H1 (cell line): ENCODE measurements around the gene TMED4. TPM values are rescaled to one million over a fixed set of nuclear protein-coding genes. Genes with fewer than 3 reads are reported as not detected.

ENCODE experiments used
- CTCF ChIA-PET: fragments of 300-600 bp; sonication (Branson Sonifier 250); formaldehyde crosslinking; loops from one replicate; lab custom pipeline; 2021; ENCODE audit not compliant: partially characterized antibody; lab: Charles Lee
- POLR2A ChIA-PET: fragments of 300-600 bp; sonication (Branson Sonifier 250); formaldehyde crosslinking; loops from one replicate; lab custom pipeline; 2021; ENCODE audit warnings: inconsistent platforms; ENCODE audit not compliant: partially characterized antibody; lab: Charles Lee
- DNase-seq, 2 experiments: peaks; one replicate each; pipeline versions ENCODE4 v3.0.0 to v3.0.0-alpha.2; 2010 to 2022; ENCODE audit warnings: low spot score in 2 of 2, low read depth in 1 of 2, mixed read lengths in 1 of 2
- FAIRE-seq: peaks from 2 replicates; lab custom pipeline; 2011; peaks lifted over from hg19 to GRCh38; lab: Jason Lieb, UNC
- H2AFZ ChIP-seq: 2 replicates; pipeline ENCODE4 v1.8.1; 2012; ENCODE audit warnings: low read length, inconsistent platforms
- H2AK5ac ChIP-seq: 2 replicates; pipeline ENCODE4 v1.6.1; 2013; ENCODE audit warnings: low read depth, low read length
- H2BK120ac ChIP-seq: replicated peaks from 2 replicates; pipeline ENCODE3; 2013; ENCODE audit warnings: low read depth, low read length, inconsistent platforms
- H2BK12ac ChIP-seq: 2 replicates; pipeline ENCODE4 v1.6.1; 2013; ENCODE audit warnings: low read depth, low read length
- H2BK15ac ChIP-seq: 2 replicates; pipeline ENCODE4 v1.6.1; 2013; ENCODE audit warnings: low read length
- H2BK20ac ChIP-seq: 2 replicates; pipeline ENCODE4 v1.6.1; 2013; ENCODE audit warnings: low read length
- H2BK5ac ChIP-seq: 2 replicates; pipeline ENCODE4 v1.6.1; 2013; ENCODE audit warnings: low read depth, low read length
- H3K14ac ChIP-seq: 2 replicates; pipeline ENCODE4 v1.6.1; 2013; ENCODE audit warnings: inconsistent platforms; ENCODE audit not compliant: insufficient read length
- H3K18ac ChIP-seq: 2 replicates; pipeline ENCODE4 v1.6.1; 2013; ENCODE audit warnings: low read length; ENCODE audit errors: extremely low read depth
- H3K23ac ChIP-seq: 2 replicates; pipeline ENCODE4 v1.6.1; 2013; ENCODE audit warnings: inconsistent platforms; ENCODE audit not compliant: insufficient read length
- H3K23me2 ChIP-seq: 2 replicates; pipeline ENCODE4 v1.6.1; 2013; ENCODE audit warnings: low read depth, low read length
- H3K27ac ChIP-seq: 2 replicates; pipeline ENCODE4 v1.6.1; 2011; ENCODE audit warnings: low read depth, low read length, inconsistent platforms
- H3K27me3 ChIP-seq, 4 experiments: replicated peaks in 1 of 4; 1 replicate in 1 of 4; 2 replicates in 3 of 4; pipeline versions ENCODE4 v1.6.1 to v1.8.1; 2011 to 2013; ENCODE audit warnings: low read length in 3 of 4, mild to moderate bottlenecking in 3 of 4, inconsistent platforms in 2 of 4, mixed read lengths in 2 of 4, moderate library complexity in 1 of 4; ENCODE audit not compliant: control insufficient read depth in 3 of 4, insufficient read depth in 3 of 4; ENCODE audit errors: extremely low read depth in 1 of 4
- H3K36me3 ChIP-seq, 4 experiments: 2 replicates each; pipeline versions ENCODE4 v1.6.1 to v1.8.1; 2011 to 2013; ENCODE audit warnings: mild to moderate bottlenecking in 4 of 4, low read length in 3 of 4, moderate library complexity in 2 of 4, control low read depth in 1 of 4, inconsistent platforms in 1 of 4; ENCODE audit not compliant: insufficient read depth in 4 of 4, control insufficient read depth in 2 of 4
- H3K4ac ChIP-seq: replicated peaks from 2 replicates; pipeline ENCODE3; 2013; ENCODE audit warnings: low read length, low read depth, mixed read lengths, inconsistent platforms; ENCODE audit not compliant: insufficient read length
- H3K4me1 ChIP-seq, 4 experiments: replicated peaks in 1 of 4; 1 replicate in 1 of 4; 2 replicates in 3 of 4; pipeline versions ENCODE4 v1.6.1 to v1.8.1; 2011 to 2013; ENCODE audit warnings: low read length in 3 of 4, inconsistent platforms in 2 of 4, mixed read lengths in 1 of 4; ENCODE audit not compliant: insufficient read depth in 4 of 4, control insufficient read depth in 3 of 4
- H3K4me2 ChIP-seq, 2 experiments: 2 replicates each; pipeline versions ENCODE4 v1.6.1 to v1.8.1; 2011 to 2013; ENCODE audit warnings: low read depth in 2 of 2, low read length in 2 of 2, control low read depth in 1 of 2, inconsistent platforms in 1 of 2, mild to moderate bottlenecking in 1 of 2; ENCODE audit not compliant: insufficient read depth in 1 of 2
- H3K4me3 ChIP-seq, 4 experiments: fragments of 200-600, 300-600 bp in 1 of 4; sonication (generic), shearing (Covaris generic), sonication (Bioruptor Twin) in 1 of 4; 2 replicates each; pipeline versions ENCODE4 v1.5.1 to v1.8.1; 2011 to 2016; ENCODE audit warnings: low read length in 4 of 4, low read depth in 3 of 4, control low read depth in 2 of 4, inconsistent platforms in 2 of 4, mild to moderate bottlenecking in 2 of 4, mixed read lengths in 1 of 4, moderate library complexity in 1 of 4; ENCODE audit not compliant: insufficient read depth in 2 of 4; ENCODE audit errors: extremely low read depth in 1 of 4
- H3K56ac ChIP-seq: replicated peaks from 2 replicates; pipeline ENCODE3; 2013; ENCODE audit warnings: low read depth, mild to moderate bottlenecking, mixed read lengths, low read length, inconsistent platforms; ENCODE audit not compliant: insufficient read length
- H3K79me1 ChIP-seq: 2 replicates; pipeline ENCODE4 v1.6.1; 2013; ENCODE audit warnings: low read depth, low read length, control low read depth
- H3K79me2 ChIP-seq, 2 experiments: 2 replicates each; pipeline versions ENCODE4 v1.6.1 to v1.8.1; 2012 to 2013; ENCODE audit warnings: low read length in 2 of 2, mild to moderate bottlenecking in 2 of 2, inconsistent platforms in 1 of 2; ENCODE audit not compliant: insufficient read depth in 2 of 2, control insufficient read depth in 1 of 2
- H3K9ac ChIP-seq, 4 experiments: replicated peaks in 1 of 4; 1 replicate in 1 of 4; 2 replicates in 3 of 4; pipeline versions ENCODE4 v1.6.1 to v1.8.1; 2011 to 2013; ENCODE audit warnings: low read depth in 3 of 4, low read length in 3 of 4, control low read depth in 2 of 4, mild to moderate bottlenecking in 2 of 4, moderate library complexity in 2 of 4, inconsistent platforms in 1 of 4; ENCODE audit errors: extremely low read depth in 1 of 4
- H3K9me3 ChIP-seq, 2 experiments: 2 replicates each; pipeline versions ENCODE4 v1.6.1 to v1.8.1; 2012 to 2013; ENCODE audit warnings: mild to moderate bottlenecking in 2 of 2, moderate library complexity in 2 of 2, control low read depth in 1 of 2, inconsistent platforms in 1 of 2, low read depth in 1 of 2, low read length in 1 of 2, mixed read lengths in 1 of 2; ENCODE audit not compliant: insufficient read depth in 2 of 2
- H4K20me1 ChIP-seq, 2 experiments: replicated peaks in 1 of 2; 2 replicates each; pipeline versions ENCODE3 to v1.8.1; 2011 to 2013; ENCODE audit warnings: inconsistent platforms in 2 of 2, low read length in 2 of 2, mild to moderate bottlenecking in 1 of 2; ENCODE audit not compliant: insufficient read depth in 2 of 2, control insufficient read depth in 1 of 2
- H4K5ac ChIP-seq: 2 replicates; pipeline ENCODE4 v1.6.1; 2013; ENCODE audit warnings: low read length, low read depth, mixed read lengths, inconsistent platforms; ENCODE audit not compliant: insufficient read length
- H4K8ac ChIP-seq: 2 replicates; pipeline ENCODE4 v1.8.0; 2013; ENCODE audit warnings: mild to moderate bottlenecking, moderate library complexity, low read length, inconsistent platforms; ENCODE audit not compliant: insufficient read depth; ENCODE audit errors: extremely low read depth
- H4K91ac ChIP-seq: replicated peaks from 2 replicates; pipeline ENCODE3; 2013; ENCODE audit warnings: low read length, mixed read lengths, inconsistent platforms; ENCODE audit not compliant: insufficient read length
- BACH1 ChIP-seq: IDR thresholded peaks from 2 replicates; pipeline ENCODE4 v1.6.1; 2012; ENCODE audit warnings: low read length, improper control_type of control experiment
- BCL11A ChIP-seq, 2 experiments: IDR thresholded peaks; one replicate each; pipeline ENCODE4 v1.6.1; 2011; ENCODE audit warnings: low read depth in 2 of 2, low read length in 2 of 2, mild to moderate bottlenecking in 2 of 2
- CEBPB ChIP-seq: IDR thresholded peaks from 2 replicates; pipeline ENCODE4 v1.6.1; 2012; ENCODE audit warnings: low read depth, low read length
- EP300 ChIP-seq, 2 experiments: IDR thresholded peaks; 1 replicate in 1 of 2; 2 replicates in 1 of 2; pipeline ENCODE4 v1.6.1; 2011 to 2012; ENCODE audit warnings: low read depth in 2 of 2, low read length in 2 of 2, mild to moderate bottlenecking in 2 of 2, borderline replicate concordance in 1 of 2, inconsistent platforms in 1 of 2, moderate library complexity in 1 of 2
- HDAC2 ChIP-seq, 2 experiments: fragments of 300-600 bp in 1 of 2; sonication (generic) in 1 of 2; IDR thresholded peaks; 2 replicates each; pipeline ENCODE4 v1.6.1; 2011 to 2012; ENCODE audit warnings: low read depth in 2 of 2, low read length in 2 of 2, mild to moderate bottlenecking in 2 of 2, moderate library complexity in 2 of 2, borderline replicate concordance in 1 of 2, inconsistent platforms in 1 of 2
- NANOG ChIP-seq: IDR thresholded peaks from 2 replicates; pipeline ENCODE4 v1.6.1; 2011; ENCODE audit warnings: low read length, low read depth, mild to moderate bottlenecking, inconsistent platforms; ENCODE audit not compliant: insufficient read depth, poor library complexity, severe bottlenecking
- POLR2A ChIP-seq, 2 experiments: IDR thresholded peaks; 1 replicate in 1 of 2; 2 replicates in 1 of 2; pipeline ENCODE4 v1.6.1; 2011; ENCODE audit warnings: low read depth in 2 of 2, low read length in 2 of 2, mild to moderate bottlenecking in 2 of 2; ENCODE audit errors: control extremely low read depth in 1 of 2
- SUZ12 ChIP-seq: fragments of 200-600 bp; sonication (generic); IDR thresholded peaks from 2 replicates; pipeline ENCODE4 v1.6.1; 2012; ENCODE audit warnings: mild to moderate bottlenecking, inconsistent platforms, low read length, moderate library complexity, mixed read lengths
- WGBS, 2 experiments: shearing (Covaris generic) in 1 of 2; methylation state at CpG; one replicate each; pipeline versions ENCODE4 v1.1.6 to v1.1.7; 2013 to 2015; ENCODE audit warnings: low lambda C conversion rate in 2 of 2, mixed read lengths in 2 of 2, inconsistent platforms in 1 of 2, low coverage in 1 of 2, missing lambda C conversion rate in 1 of 2; ENCODE audit not compliant: insufficient replicate concordance in 2 of 2, insufficient coverage in 1 of 2, insufficient read length in 1 of 2; ENCODE audit errors: extremely low coverage in 1 of 2, missing lambda C conversion rate in 1 of 2; 5-methylcytosine and 5-hydroxymethylcytosine counted together
- polyA plus RNA-seq, 7 experiments: library from polyadenylated mRNA; depleted of rRNA in 3 of 7; stranded (reverse) in 5 of 7; unstranded in 2 of 7; fragments of >200 nt in 5 of 7; fragments of 200-250 nt in 2 of 7; gene quantifications; 1 replicate in 5 of 7; 2 replicates in 1 of 7; 4 replicates in 1 of 7; pipeline versions ENCODE4 v1.2.1 to v1.2.3, GENCODE V29; 2011 to 2013; ENCODE audit warnings: missing spikeins in 2 of 7, mixed read lengths in 2 of 7
- total RNA-seq: library from RNA; stranded (reverse); fragmentation: NEBNext Ultra II Directional; extraction: Animal tissue kit (Norgen Biotek cat#: 25700); gene quantifications from 2 replicates; pipeline ENCODE4 v1.2.1, GENCODE V29; 2021
- TF ChIP-seq, protein P1 (sequence below), 3 experiments: IDR thresholded peaks; 1 replicate in 2 of 3; 2 replicates in 1 of 3; pipeline versions ENCODE4 v1.5.1 to v1.6.1; 2011; ENCODE audit warnings: low read length in 3 of 3, mild to moderate bottlenecking in 3 of 3, inconsistent platforms in 2 of 3, low read depth in 1 of 3, moderate library complexity in 1 of 3; ENCODE audit not compliant: insufficient read depth in 1 of 3; ENCODE audit errors: control extremely low read depth in 1 of 3

Gene TMED4
- total and polyA plus RNA-seq, 2 of the 8 experiments (the other 6 are each of a cell fraction or from before 2014, with no cell fraction given) = 44.9 to 76.7 TPM

DNA sequence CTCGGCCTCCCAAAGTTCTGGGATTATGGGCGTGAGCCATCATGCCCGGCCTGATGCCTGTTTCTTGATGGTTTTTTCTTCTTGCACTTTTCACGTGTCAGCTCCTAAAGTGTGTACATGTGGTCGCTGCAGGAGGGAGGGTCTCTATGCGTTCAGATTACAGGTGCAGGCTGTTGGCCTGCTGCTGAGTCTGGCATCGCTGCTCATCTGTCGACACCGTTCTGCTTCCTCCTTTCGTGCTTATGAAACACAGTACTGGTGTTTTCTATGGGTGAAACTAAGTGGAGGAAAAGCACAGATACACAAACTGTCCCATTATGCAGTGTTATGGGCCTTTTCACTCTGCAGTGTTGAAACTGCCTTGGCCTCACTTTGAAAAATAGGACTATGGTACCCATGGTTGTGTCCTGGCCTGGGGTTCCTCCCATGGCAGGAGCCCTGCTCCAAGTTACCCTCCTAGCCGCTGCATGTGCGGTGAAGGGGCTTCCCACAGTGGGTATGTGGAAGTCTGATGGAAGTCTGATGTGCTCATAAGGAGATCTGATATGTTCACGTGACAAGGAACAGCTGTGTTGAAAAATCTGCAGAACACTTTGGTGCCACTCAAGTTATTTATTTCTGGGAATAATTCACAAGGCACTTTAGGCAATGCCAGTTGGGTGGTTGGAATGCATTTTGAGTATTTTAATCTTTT lies 47.9 kb upstream of the TMED4 start:
- Histone ChIP-seq H3K4me2 (no peak overlapping the region), H3K79me1 (peaks cover 10% of the 10 kb centered on the region), H3K14ac (no peak overlapping the region), H3K4me1 (peaks cover 3 to 12% (median 11%) of the 10 kb centered on the region in 4 experiments), H2BK5ac (peak overlapping the region; percentile 28; the same call in 1 of the 2 replicates), H3K4me3 (no peak overlapping the region), H3K27me3 (no peaks in the 10 kb centered on the region), H3K9ac (no peak overlapping the region), H2BK120ac (no peak overlapping the region), H2AK5ac (no peak overlapping the region), H3K27ac (no peak overlapping the region), H3K23ac (no peak overlapping the region), H3K9me3 (no peaks in the 10 kb centered on the region), H2BK20ac (no peak overlapping the region), H3K79me2 (peaks cover 4% of the 10 kb centered on the region in 2 experiments; a peak in 1 of 4 replicates), H4K20me1 (peaks cover 3 to 9% of the 10 kb centered on the region in 2 experiments), H4K91ac (no peak overlapping the region), H4K5ac (no peak overlapping the region), H4K8ac (no peak overlapping the region), H3K18ac (no peak overlapping the region), H2BK15ac (no peak overlapping the region), H2BK12ac (no peak overlapping the region), H2AFZ (no peak overlapping the region), H3K23me2 (no peaks in the 10 kb centered on the region; the same call in 1 of the 2 replicates), H3K4ac (no peak overlapping the region), H3K56ac (no peak overlapping the region), H3K36me3 (peaks cover 0 to 20% (median under 1%) of the 10 kb centered on the region in 4 experiments; a peak in 3 of 8 replicates)
- ChIA-PET POLR2A (interaction anchor here (0.6 to 2.2 kb wide), 4 partner anchors 9 to 169 kb away, joined by 3 to 9 read pairs (median 5); no protein-coding TSS in a partner anchor), CTCF (interaction anchor here (0.7 to 1.2 kb wide), 2 partner anchors 10 to 45 kb away, joined by 3 to 4 read pairs; no protein-coding TSS in a partner anchor)
- FAIRE-seq = no peak
- no peak for DNase-seq
- 77% methylated on average over 13 of the region's 13 CpGs; no CpG with 5 or more reads in 1 of the 2 experiments for WGBS, 2 experiments
- TF ChIP-seq SUZ12 (no peak), NANOG (no peak), CEBPB (no peak), HDAC2 (IDR thresholded peaks at IDR 0.05; ENCODE audit: borderline replicate concordance in 1 of 2, low read depth in 2 of 2, low read length in 2 of 2) (no peak), EP300 (IDR thresholded peaks at IDR 0.05; ENCODE audit: borderline replicate concordance in 1 of 2, low read depth in 2 of 2, low read length in 2 of 2) (no peak), BACH1 (no peak), BCL11A (IDR thresholded peaks at IDR 0.05; ENCODE audit: low read depth in 2 of 2, low read length in 2 of 2) (no peak), POLR2A (IDR thresholded peaks at IDR 0.05; ENCODE audit: control extremely low read depth in 1 of 2, low read depth in 2 of 2, low read length in 2 of 2) (no peak)
- TF ChIP-seq, protein P1, sequence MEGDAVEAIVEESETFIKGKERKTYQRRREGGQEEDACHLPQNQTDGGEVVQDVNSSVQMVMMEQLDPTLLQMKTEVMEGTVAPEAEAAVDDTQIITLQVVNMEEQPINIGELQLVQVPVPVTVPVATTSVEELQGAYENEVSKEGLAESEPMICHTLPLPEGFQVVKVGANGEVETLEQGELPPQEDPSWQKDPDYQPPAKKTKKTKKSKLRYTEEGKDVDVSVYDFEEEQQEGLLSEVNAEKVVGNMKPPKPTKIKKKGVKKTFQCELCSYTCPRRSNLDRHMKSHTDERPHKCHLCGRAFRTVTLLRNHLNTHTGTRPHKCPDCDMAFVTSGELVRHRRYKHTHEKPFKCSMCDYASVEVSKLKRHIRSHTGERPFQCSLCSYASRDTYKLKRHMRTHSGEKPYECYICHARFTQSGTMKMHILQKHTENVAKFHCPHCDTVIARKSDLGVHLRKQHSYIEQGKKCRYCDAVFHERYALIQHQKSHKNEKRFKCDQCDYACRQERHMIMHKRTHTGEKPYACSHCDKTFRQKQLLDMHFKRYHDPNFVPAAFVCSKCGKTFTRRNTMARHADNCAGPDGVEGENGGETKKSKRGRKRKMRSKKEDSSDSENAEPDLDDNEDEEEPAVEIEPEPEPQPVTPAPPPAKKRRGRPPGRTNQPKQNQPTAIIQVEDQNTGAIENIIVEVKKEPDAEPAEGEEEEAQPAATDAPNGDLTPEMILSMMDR (IDR thresholded peaks at IDR 0.05; ENCODE audit: control extremely low read depth in 1 of 3, insufficient read depth in 1 of 3, low read depth in 1 of 3, low read length in 3 of 3) = no peak
